Body of pancreas (tissue), 4 donors: ENCODE results near the gene MLXIP. TPM values are rescaled to one million over a fixed set of nuclear protein-coding genes. Genes with fewer than 3 reads are reported as not detected.

ENCODE experiments used
- ATAC-seq: fragments of 150-250 bp; one replicate; pipeline ENCODE4 v1.9.1; 2016
- DNase-seq, 4 donors: peaks; one replicate each; pipeline ENCODE4 v3.0.0-alpha.2; 2019
- H3K27ac ChIP-seq, 4 donors: fragments of 200-600 bp; sonication (generic); 1 replicate in 3 of 4; 2 replicates in 1 of 4; pipeline versions ENCODE4 v1.5.1 to v1.6.1; 2016 to 2019; ENCODE audit warnings: mild to moderate bottlenecking in 1 of 4, mixed read lengths in 1 of 4, moderate library complexity in 1 of 4
- H3K27me3 ChIP-seq, 2 donors: fragments of 200-600 bp; sonication (generic); one replicate each; pipeline ENCODE4 v1.6.0; 2016; ENCODE audit warnings: mild to moderate bottlenecking in 1 of 2
- H3K36me3 ChIP-seq, 2 donors: fragments of 200-600 bp; sonication (generic); replicated peaks in 1 of 2; 2 replicates each; pipeline ENCODE4 v1.5.1; 2016; ENCODE audit warnings: low read depth in 2 of 2; ENCODE audit not compliant: insufficient read depth in 1 of 2
- H3K4me1 ChIP-seq: fragments of 200-600 bp; sonication (generic); one replicate; pipeline ENCODE4 v1.6.0; 2016
- H3K4me3 ChIP-seq, 2 donors: fragments of 200-600 bp; sonication (generic); 1 replicate in 1 of 2; 2 replicates in 1 of 2; pipeline ENCODE4 v1.5.1; 2016 to 2019
- H3K9me3 ChIP-seq, 3 donors: fragments of 200-600 bp; sonication (generic); 1 replicate in 2 of 3; 2 replicates in 1 of 3; pipeline ENCODE4 v1.5.1; 2016
- POLR2A ChIP-seq, 3 donors: fragments of 450-650 bp; IDR thresholded peaks; one replicate each; pipeline ENCODE4 v1.6.1; 2016; ENCODE audit warnings: antibody characterized with exemption in 3 of 3, mild to moderate bottlenecking in 2 of 3
- WGBS, 2 donors: methylation state at CpG; one replicate each; pipeline ENCODE4 v1.1.5; 2017; 5-methylcytosine and 5-hydroxymethylcytosine counted together
- intact Hi-C: fragments of 100-400 bp; cut with DNase I; formaldehyde crosslinking; loops from one replicate; pipeline ENCODE4 v1.15.1; 2023
- total RNA-seq, 2 donors: library from RNA; depleted of rRNA; stranded (reverse); fragments of >200 nt; gene quantifications; one replicate each; pipeline ENCODE4 v1.1.0, GENCODE V29; 2016
- TF ChIP-seq, protein P1 (sequence below), 7 experiments: fragments of 450-650 bp in 4 of 7; fragments of 200-600 bp in 3 of 7; sonication (generic) in 3 of 7; IDR thresholded peaks; one replicate each; pipeline ENCODE4 v1.5.1; 2016 to 2019; ENCODE audit warnings: antibody characterized with exemption in 7 of 7

Gene MLXIP
- total RNA-seq, 2 donors from 2014 or later: 43.6 to 84.0 TPM

DNA sequence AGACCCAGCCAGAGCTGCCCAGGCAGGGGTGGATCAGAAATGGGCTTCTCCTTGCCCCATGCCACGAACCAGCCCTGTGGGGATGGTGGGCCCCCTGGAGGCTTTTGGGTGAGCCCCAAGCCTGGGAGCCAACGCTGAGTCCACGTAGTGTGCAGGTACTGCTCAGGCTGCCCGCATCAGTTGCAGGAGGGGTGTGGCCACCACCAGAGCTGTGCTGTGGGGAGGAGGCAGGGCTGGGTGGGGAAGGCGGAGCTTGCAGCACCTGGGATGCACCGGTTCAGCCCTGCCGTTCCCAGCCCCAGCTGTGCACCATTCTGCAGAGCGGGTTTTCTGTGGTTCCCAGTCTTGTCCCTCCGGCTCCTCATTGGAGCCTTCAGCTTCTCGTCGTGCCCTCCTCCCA, 59.1 kb downstream of the MLXIP start:
- Histone ChIP-seq H3K9me3 (no peaks in the 10 kb centered on the region), H3K27me3 (no peaks in the 10 kb centered on the region), H3K27ac (no peak overlapping the region), H3K36me3 (peaks cover 19 to 49% of the 10 kb centered on the region in 2 donors), H3K4me1 (no peaks in the 10 kb centered on the region), H3K4me3 (no peak overlapping the region)
- DNase-seq: no peak
- no peak for TF ChIP-seq POLR2A (IDR thresholded peaks at IDR 0.05)
- TF ChIP-seq, protein P1, sequence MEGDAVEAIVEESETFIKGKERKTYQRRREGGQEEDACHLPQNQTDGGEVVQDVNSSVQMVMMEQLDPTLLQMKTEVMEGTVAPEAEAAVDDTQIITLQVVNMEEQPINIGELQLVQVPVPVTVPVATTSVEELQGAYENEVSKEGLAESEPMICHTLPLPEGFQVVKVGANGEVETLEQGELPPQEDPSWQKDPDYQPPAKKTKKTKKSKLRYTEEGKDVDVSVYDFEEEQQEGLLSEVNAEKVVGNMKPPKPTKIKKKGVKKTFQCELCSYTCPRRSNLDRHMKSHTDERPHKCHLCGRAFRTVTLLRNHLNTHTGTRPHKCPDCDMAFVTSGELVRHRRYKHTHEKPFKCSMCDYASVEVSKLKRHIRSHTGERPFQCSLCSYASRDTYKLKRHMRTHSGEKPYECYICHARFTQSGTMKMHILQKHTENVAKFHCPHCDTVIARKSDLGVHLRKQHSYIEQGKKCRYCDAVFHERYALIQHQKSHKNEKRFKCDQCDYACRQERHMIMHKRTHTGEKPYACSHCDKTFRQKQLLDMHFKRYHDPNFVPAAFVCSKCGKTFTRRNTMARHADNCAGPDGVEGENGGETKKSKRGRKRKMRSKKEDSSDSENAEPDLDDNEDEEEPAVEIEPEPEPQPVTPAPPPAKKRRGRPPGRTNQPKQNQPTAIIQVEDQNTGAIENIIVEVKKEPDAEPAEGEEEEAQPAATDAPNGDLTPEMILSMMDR (IDR thresholded peaks at IDR 0.05): no peak
- 69 to 73% methylated on average over 6 to 9 of the region's 11 CpGs for WGBS, 2 donors
- no peak for ATAC-seq
- intact Hi-C loops: no loop called here

DNA sequence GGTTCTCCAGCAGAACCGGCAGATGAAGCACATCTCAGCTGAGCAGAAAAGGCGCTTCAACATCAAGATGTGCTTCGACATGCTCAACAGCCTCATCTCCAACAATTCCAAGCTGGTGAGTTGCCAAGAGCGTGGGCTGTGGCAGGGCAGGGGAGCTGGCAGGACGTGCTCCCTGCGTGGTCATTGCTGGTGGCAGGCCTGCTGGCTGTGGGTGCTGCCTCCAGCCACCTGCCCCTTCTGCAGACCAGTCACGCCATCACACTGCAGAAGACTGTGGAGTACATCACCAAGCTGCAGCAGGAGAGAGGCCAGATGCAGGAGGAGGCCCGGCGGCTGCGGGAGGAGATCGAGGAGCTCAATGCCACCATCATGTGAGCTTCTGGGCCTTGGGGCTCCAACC, 59.6 kb downstream of the MLXIP start:
- ATAC-seq (no peak), DNase-seq (no peak)
- Histone ChIP-seq H3K27ac (no peak overlapping the region), H3K4me3 (no peak overlapping the region), H3K9me3 (no peaks in the 10 kb centered on the region), H3K36me3 (peaks cover 19 to 48% of the 10 kb centered on the region in 2 donors), H3K4me1 (no peaks in the 10 kb centered on the region), H3K27me3 (no peaks in the 10 kb centered on the region)
- TF ChIP-seq POLR2A (IDR thresholded peaks at IDR 0.05): no peak
- TF ChIP-seq, protein P1 (IDR thresholded peaks at IDR 0.05): no peak
- WGBS, 2 donors: 90 to 93% methylated on average over 8 to 11 of the region's 11 CpGs
- intact Hi-C loops: no loop called here

DNA sequence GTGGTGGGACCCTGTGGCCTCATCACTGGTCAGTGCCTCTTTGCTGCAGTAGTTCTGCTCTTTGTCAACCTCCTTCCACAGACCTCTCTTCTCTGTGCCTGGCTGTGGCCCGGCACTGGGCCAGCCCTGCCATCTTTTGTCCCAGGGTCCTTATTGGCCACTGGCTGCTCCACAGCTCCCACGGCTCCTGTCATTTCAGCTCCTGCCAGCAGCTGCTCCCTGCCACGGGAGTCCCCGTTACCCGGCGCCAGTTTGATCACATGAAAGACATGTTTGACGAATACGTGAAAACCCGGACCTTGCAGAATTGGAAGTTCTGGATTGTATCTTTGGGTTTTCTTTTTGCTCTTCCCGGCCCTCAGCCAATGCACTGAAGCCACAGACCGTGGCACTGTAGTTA, 60.1 kb downstream of the MLXIP start:
- TF ChIP-seq, protein P1 (IDR thresholded peaks at IDR 0.05): no peak
- TF ChIP-seq POLR2A (IDR thresholded peaks at IDR 0.05): no peak
- ATAC-seq (no peak), DNase-seq (no peak)
- WGBS, 2 donors: 87% methylated on average over 11 of the region's 11 CpGs
- no peak overlapping the region for H3K4me3 ChIP-seq
- H3K9me3 ChIP-seq: no peaks in the 10 kb centered on the region
- H3K27me3 ChIP-seq: no peaks in the 10 kb centered on the region
- no peaks in the 10 kb centered on the region for H3K4me1 ChIP-seq
- peaks cover 19 to 46% of the 10 kb centered on the region in 2 donors for H3K36me3 ChIP-seq
- intact Hi-C loops: no loop called here
- no peak overlapping the region for H3K27ac ChIP-seq

DNA sequence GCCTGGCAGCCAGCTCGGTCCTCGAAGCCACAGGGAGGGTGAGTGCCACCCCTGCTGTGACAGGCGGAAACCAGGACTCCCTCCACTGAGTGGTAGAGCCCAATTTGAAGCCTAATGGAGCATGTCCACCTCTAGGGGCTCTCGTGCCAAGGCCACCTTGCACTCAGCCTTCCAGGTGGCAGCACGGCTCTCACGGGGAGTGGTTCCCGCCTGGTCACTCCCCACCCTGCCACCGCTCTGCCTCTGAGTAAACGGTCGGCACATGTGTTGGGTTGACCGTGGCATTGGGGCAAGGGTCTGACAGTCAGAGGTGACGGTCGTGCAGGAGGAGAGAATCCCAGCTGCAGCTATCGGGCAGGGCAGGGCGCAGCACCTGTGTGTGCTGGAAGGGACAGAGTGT, 60.7 kb downstream of the MLXIP start:
- TF ChIP-seq, protein P1 (IDR thresholded peaks at IDR 0.05): no peak
- TF ChIP-seq POLR2A (IDR thresholded peaks at IDR 0.05): no peak
- no peaks in the 10 kb centered on the region for H3K9me3 ChIP-seq
- intact Hi-C loops: no loop called here
- ATAC-seq (no peak), DNase-seq (no peak)
- H3K27ac ChIP-seq: no peak overlapping the region
- no peaks in the 10 kb centered on the region for H3K27me3 ChIP-seq
- H3K36me3 ChIP-seq: peaks cover 19 to 41% of the 10 kb centered on the region in 2 donors
- WGBS, 2 donors: 92 to 94% methylated on average over 13 to 15 of the region's 15 CpGs
- no peaks in the 10 kb centered on the region for H3K4me1 ChIP-seq
- H3K4me3 ChIP-seq: no peak overlapping the region

DNA sequence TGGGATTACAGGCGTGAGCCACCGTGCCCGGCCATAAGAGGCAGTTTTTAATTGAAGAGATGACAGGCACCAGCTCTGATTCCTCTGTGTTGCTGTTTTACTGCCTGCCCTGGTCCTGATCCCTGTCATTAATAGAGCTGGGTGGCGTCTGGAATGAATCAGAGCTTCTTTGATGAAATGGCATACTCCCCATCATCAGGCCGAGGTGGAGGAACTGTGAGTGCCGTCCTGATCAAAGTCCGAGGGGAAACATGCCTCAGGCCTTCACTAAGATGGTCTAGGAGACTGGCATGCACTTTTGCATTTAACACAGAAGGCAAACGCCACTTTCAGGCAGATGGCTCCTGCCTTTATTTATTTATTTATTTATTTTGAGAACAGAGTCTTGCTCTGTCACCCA, 61.4 kb downstream of the MLXIP start:
- Histone ChIP-seq H3K9me3 (no peaks in the 10 kb centered on the region), H3K36me3 (peaks cover 19 to 41% of the 10 kb centered on the region in 2 donors), H3K4me3 (no peak overlapping the region), H3K27ac (no peak overlapping the region), H3K4me1 (no peaks in the 10 kb centered on the region), H3K27me3 (no peaks in the 10 kb centered on the region)
- intact Hi-C loops: no loop called here
- no peak for TF ChIP-seq POLR2A (IDR thresholded peaks at IDR 0.05)
- TF ChIP-seq, protein P1 (IDR thresholded peaks at IDR 0.05): no peak
- ATAC-seq (no peak), DNase-seq (no peak)
- WGBS, 2 donors: 89 to 98% methylated on average over 6 to 8 of the region's 8 CpGs
